Osteoblast (primary cell): ENCODE measurements around the gene C9orf78. TPM values are rescaled to one million over a fixed set of nuclear protein-coding genes. Genes with fewer than 3 reads are reported as not detected.

ENCODE experiments used
- DNase-seq: peaks from one replicate; pipeline ENCODE4 v3.0.0; 2011; ENCODE audit warnings: low spot score, mixed read lengths; ENCODE audit not compliant: insufficient read length; ENCODE audit errors: missing footprints
- H2AFZ ChIP-seq: 2 replicates; pipeline ENCODE4 v1.6.0; 2011; ENCODE audit warnings: mild to moderate bottlenecking, low read length
- H3K27ac ChIP-seq: 2 replicates; pipeline ENCODE4 v1.5.1; 2011; ENCODE audit warnings: mild to moderate bottlenecking, low read depth, low read length, moderate library complexity
- H3K27me3 ChIP-seq: 2 replicates; pipeline ENCODE4 v1.6.0; 2012; ENCODE audit warnings: mild to moderate bottlenecking, control low read depth, inconsistent platforms, low read length, moderate library complexity; ENCODE audit not compliant: insufficient read depth
- H3K36me3 ChIP-seq: 2 replicates; pipeline ENCODE4 v1.5.1; 2011; ENCODE audit warnings: mild to moderate bottlenecking, low read length, control low read depth, moderate library complexity; ENCODE audit not compliant: insufficient read depth
- H3K4me1 ChIP-seq: 2 replicates; pipeline ENCODE4 v1.5.1; 2011; ENCODE audit warnings: mild to moderate bottlenecking, low read length, control low read depth, moderate library complexity; ENCODE audit not compliant: insufficient read depth
- H3K4me2 ChIP-seq: 2 replicates; pipeline ENCODE4 v1.6.0; 2011; ENCODE audit warnings: mild to moderate bottlenecking, low read length; ENCODE audit not compliant: insufficient read depth
- H3K4me3 ChIP-seq: fragments of 200-600 bp; sonication (generic); 3 replicates; pipeline ENCODE4 v1.5.1; 2012; ENCODE audit warnings: mild to moderate bottlenecking, low read length, inconsistent platforms; ENCODE audit not compliant: insufficient read depth
- H3K79me2 ChIP-seq: 2 replicates; pipeline ENCODE4 v1.6.0; 2012; ENCODE audit warnings: mild to moderate bottlenecking, low read length, control low read depth, inconsistent platforms; ENCODE audit not compliant: insufficient read depth
- H3K9me3 ChIP-seq: 2 replicates; pipeline ENCODE4 v1.5.1; 2011; ENCODE audit warnings: low read depth, low read length, control low read depth
- H4K20me1 ChIP-seq: 2 replicates; pipeline ENCODE4 v1.6.0; 2012; ENCODE audit warnings: mild to moderate bottlenecking, low read length, control low read depth; ENCODE audit not compliant: insufficient read depth
- CTCF ChIP-seq: IDR thresholded peaks from 2 replicates; pipeline ENCODE4 v1.5.1; 2011; ENCODE audit warnings: mild to moderate bottlenecking, low read depth, low read length, moderate library complexity; ENCODE audit errors: extremely low read depth
- total RNA-seq: library from RNA; depleted of rRNA; stranded (reverse); fragments of >200 nt; gene quantifications from 2 replicates; pipeline ENCODE4 v1.2.3, GENCODE V29; 2012

Gene C9orf78
- total RNA-seq, 1 donor = 30.8 TPM

- no peak for TF ChIP-seq CTCF
- H3K4me3 ChIP-seq = no peak overlapping the region
- no peaks in the 10 kb centered on the region for H3K9me3 ChIP-seq
- no peak overlapping the region for H2AFZ ChIP-seq
- no peaks in the 10 kb centered on the region for H4K20me1 ChIP-seq
- H3K79me2 ChIP-seq = peaks cover 6% of the 10 kb centered on the region
- no peak overlapping the region for H3K27ac ChIP-seq
- no peaks in the 10 kb centered on the region for H3K27me3 ChIP-seq
- peaks cover 2% of the 10 kb centered on the region for H3K4me1 ChIP-seq
- no peak overlapping the region for H3K4me2 ChIP-seq
- H3K36me3 ChIP-seq = peaks cover 52% of the 10 kb centered on the region
- DNase-seq = no peak
Measured at GRCh38 chr9:129828051-129828450, 7.0 kb downstream of the C9orf78 start.

- H3K9me3 ChIP-seq = no peaks in the 10 kb centered on the region
- peaks cover 53% of the 10 kb centered on the region for H3K36me3 ChIP-seq
- no peak overlapping the region for H3K4me2 ChIP-seq
- H3K27me3 ChIP-seq = no peaks in the 10 kb centered on the region
- no peak overlapping the region for H3K4me3 ChIP-seq
- TF ChIP-seq CTCF = no peak
- no peak for DNase-seq
- peaks cover 18% of the 10 kb centered on the region for H3K79me2 ChIP-seq
- H3K27ac ChIP-seq = no peak overlapping the region
- peaks cover 5% of the 10 kb centered on the region for H4K20me1 ChIP-seq
- peaks cover 7% of the 10 kb centered on the region for H3K4me1 ChIP-seq
- H2AFZ ChIP-seq = no peak overlapping the region
Measured at GRCh38 chr9:129826759-129827158, 8.3 kb downstream of the C9orf78 start.

- no peak overlapping the region for H3K4me2 ChIP-seq
- H3K27me3 ChIP-seq = no peaks in the 10 kb centered on the region
- peaks cover 22% of the 10 kb centered on the region for H3K79me2 ChIP-seq
- H2AFZ ChIP-seq = no peak overlapping the region
- peaks cover 6% of the 10 kb centered on the region for H4K20me1 ChIP-seq
- no peak for TF ChIP-seq CTCF
- no peaks in the 10 kb centered on the region for H3K9me3 ChIP-seq
- peaks cover 53% of the 10 kb centered on the region for H3K36me3 ChIP-seq
- H3K4me1 ChIP-seq = peaks cover 7% of the 10 kb centered on the region
- H3K4me3 ChIP-seq = no peak overlapping the region
- DNase-seq = no peak
- no peak overlapping the region for H3K27ac ChIP-seq
Measured at GRCh38 chr9:129826344-129826743, 8.7 kb downstream of the C9orf78 start.

GRCh38 chr9:129823935-129824601 is 11.0 kb downstream of the C9orf78 start, which contains the start of gene TOR1A:
TSS of gene TOR1A (minus strand) at chr9:129824136. CDS start at chr9:129824085, 51 bp downstream.
- Histone ChIP-seq H3K4me3 (peak within 1 kb of the TSS; percentile 90), H4K20me1 (peaks cover 8% of the 10 kb centered on the region), H3K9me3 (no peaks in the 10 kb centered on the region), H3K4me1 (peaks cover 7% of the 10 kb centered on the region), H3K36me3 (peaks cover 47% of the 10 kb centered on the region), H3K79me2 (peaks cover 31% of the 10 kb centered on the region), H3K27ac (peak within 1 kb of the TSS; percentile 53), H2AFZ (peak within 1 kb of the TSS; percentile 82), H3K4me2 (peak within 1 kb of the TSS; percentile 86), H3K27me3 (no peaks in the 10 kb centered on the region)
- TF ChIP-seq CTCF = no peak
- peak; percentile 99 for DNase-seq
